Measurements from ENCODE around the gene PDIA6.

Gene PDIA6, protein sequence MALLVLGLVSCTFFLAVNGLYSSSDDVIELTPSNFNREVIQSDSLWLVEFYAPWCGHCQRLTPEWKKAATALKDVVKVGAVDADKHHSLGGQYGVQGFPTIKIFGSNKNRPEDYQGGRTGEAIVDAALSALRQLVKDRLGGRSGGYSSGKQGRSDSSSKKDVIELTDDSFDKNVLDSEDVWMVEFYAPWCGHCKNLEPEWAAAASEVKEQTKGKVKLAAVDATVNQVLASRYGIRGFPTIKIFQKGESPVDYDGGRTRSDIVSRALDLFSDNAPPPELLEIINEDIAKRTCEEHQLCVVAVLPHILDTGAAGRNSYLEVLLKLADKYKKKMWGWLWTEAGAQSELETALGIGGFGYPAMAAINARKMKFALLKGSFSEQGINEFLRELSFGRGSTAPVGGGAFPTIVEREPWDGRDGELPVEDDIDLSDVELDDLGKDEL

DNA sequence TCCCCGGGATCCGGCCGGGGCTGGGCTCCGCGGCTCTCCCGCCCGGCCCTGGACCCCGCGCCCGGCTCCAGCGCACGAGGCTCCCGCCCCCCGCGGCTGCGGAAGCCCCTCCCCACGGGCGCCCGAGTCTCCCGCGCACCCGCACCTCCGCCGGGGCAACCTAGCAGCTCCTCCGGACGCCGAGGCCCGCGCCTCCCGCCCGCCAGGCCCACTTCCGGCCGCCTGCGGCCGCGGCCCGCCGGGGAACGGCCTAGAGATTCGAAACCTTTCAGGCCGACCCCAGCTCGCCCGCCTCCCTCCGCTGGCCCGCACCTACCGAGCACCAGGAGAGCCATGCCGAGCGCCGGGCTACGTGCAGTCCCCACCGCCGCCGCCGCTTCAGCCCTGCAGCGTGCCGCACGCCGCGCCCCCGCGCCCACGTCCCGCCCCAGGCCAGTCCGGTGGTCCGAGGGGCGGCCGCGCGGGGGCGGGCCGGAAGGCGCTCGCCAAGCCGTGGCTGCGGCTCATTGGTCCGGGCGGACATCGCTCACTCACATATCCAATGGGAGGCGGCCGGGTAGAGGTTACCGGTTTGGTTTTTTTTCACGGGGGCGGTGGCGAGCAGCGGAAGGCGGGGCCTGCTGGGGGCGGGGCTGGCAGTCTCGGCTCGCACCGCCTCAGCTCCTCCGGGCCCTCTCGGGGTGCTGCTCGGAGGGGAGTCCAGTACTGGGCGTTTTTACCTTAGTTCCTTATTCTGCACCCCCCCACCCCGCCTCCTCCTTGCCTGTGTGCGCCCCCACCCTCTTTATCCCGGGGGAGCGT, at the start of gene PDIA6:
Gene PDIA6, minus strand, starts transcription at position 424 of the 801 bp plus-strand sequence. Its CDS starts 89 bp downstream, at position 335.
- H3K9me3 ChIP-seq (ENCODE audit: control insufficient read depth, low read length): no peaks in the 10 kb centered on the region
- H3K9ac ChIP-seq (ENCODE audit: low read length): peak within 1 kb of the TSS; percentile 89
- H3K36me3 ChIP-seq (ENCODE audit: control insufficient read depth, insufficient read depth, low read length, severe bottlenecking): no peaks in the 10 kb centered on the region

DNA sequence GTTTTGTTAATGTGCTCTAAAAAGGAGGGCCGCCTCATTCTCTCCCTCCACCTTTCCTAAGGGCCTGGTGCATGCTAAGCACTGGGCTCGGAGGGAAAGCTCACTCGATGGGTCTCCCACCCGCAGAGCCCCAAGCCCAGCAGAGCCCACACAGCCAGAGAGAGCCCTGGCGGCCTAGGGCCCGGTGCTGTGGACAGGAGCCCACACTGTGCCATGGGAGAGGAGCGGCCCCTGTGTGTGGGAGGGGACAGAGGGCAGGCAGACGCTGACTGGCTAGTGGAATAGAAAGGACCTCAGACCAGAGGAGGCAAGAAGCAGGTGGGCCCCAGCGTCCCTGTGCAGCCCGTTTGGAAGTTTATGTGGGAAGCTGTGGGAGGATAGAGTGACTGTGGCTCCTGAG, 49.7 kb upstream of the PDIA6 start:
- DNase-seq (ENCODE audit: low read depth): no peak
- Histone ChIP-seq H3K36me3 (ENCODE audit: control insufficient read depth, insufficient read depth, low read length, severe bottlenecking) (no peaks in the 10 kb centered on the region), H3K9me3 (ENCODE audit: control insufficient read depth, low read length) (no peaks in the 10 kb centered on the region), H3K4me3 (ENCODE audit: low read length) (no peak overlapping the region), H3K9ac (ENCODE audit: low read length) (no peak overlapping the region), H3K27me3 (replicated peaks; ENCODE audit: control insufficient read depth, insufficient read depth, low read length) (peaks cover 63% of the 10 kb centered on the region), H3K4me1 (ENCODE audit: control insufficient read depth, insufficient read depth, low read length) (no peaks in the 10 kb centered on the region)

More for the DNA sequence above, at the start of gene PDIA6:
- Histone ChIP-seq H3K4me3 (ENCODE audit: low read length) (peak within 1 kb of the TSS; percentile 89), H3K27me3 (replicated peaks; ENCODE audit: control insufficient read depth, insufficient read depth, low read length) (peaks cover 2% of the 10 kb centered on the region), H3K4me1 (ENCODE audit: control insufficient read depth, insufficient read depth, low read length) (peaks cover 28% of the 10 kb centered on the region)
- peak; percentile 99 for DNase-seq (ENCODE audit: low read depth)

DNA sequence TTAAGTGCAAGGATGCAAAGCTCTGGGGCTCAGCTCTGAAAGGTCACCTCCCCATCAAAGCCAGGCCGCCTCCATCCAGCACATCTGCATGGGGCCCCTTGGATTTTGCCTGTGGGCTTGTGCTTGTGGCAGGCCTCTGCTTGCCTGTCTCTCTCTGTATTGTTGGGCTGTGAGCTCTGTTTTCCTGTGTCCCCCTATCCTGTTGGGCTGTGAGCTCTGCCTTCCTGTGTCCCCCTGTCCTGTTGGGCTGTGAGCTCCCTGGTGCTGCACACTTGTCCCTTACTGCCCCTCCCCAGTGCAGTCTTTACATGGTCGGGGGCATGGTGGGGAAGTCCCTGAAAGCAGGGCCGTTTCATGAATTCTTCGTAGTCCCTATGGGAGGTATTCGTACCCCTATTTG, 49.2 kb upstream of the PDIA6 start:
- Histone ChIP-seq H3K4me1 (ENCODE audit: control insufficient read depth, insufficient read depth, low read length) (no peaks in the 10 kb centered on the region), H3K9me3 (ENCODE audit: control insufficient read depth, low read length) (no peaks in the 10 kb centered on the region), H3K36me3 (ENCODE audit: control insufficient read depth, insufficient read depth, low read length, severe bottlenecking) (no peaks in the 10 kb centered on the region), H3K9ac (ENCODE audit: low read length) (no peak overlapping the region), H3K4me3 (ENCODE audit: low read length) (no peak overlapping the region), H3K27me3 (replicated peaks; ENCODE audit: control insufficient read depth, insufficient read depth, low read length) (peaks cover 60% of the 10 kb centered on the region)
- DNase-seq (ENCODE audit: low read depth): no peak

DNA sequence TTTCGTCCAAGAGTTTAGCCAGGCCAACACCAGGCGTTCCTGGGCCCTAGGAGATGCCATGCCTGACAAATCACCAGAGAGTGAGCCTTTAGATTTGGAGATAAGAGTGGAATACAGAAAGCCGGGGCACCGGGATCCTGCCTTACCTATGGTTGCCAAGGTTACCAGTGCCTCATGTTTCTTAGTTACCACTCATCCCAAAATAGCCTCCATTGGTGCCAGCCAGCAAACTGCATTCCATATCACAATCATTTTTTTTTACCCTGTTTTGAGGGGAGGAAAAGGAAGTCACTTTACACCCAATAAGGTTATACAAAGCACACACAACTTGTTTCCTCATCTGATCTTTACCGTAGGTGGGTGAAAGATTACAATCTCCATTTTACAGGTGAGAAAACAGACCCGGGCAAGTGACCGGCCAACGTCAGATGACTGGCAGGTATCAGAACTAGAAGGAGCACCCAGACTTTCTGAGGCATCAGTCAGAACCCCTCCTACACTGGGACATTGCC, 48.3 kb upstream of the PDIA6 start:
- Histone ChIP-seq H3K4me3 (ENCODE audit: low read length) (no peak overlapping the region), H3K9ac (ENCODE audit: low read length) (no peak overlapping the region), H3K27me3 (replicated peaks; ENCODE audit: control insufficient read depth, insufficient read depth, low read length) (peaks cover 52% of the 10 kb centered on the region), H3K4me1 (ENCODE audit: control insufficient read depth, insufficient read depth, low read length) (no peaks in the 10 kb centered on the region), H3K9me3 (ENCODE audit: control insufficient read depth, low read length) (no peaks in the 10 kb centered on the region), H3K36me3 (ENCODE audit: control insufficient read depth, insufficient read depth, low read length, severe bottlenecking) (no peaks in the 10 kb centered on the region)
- DNase-seq (ENCODE audit: low read depth): no peak

DNA sequence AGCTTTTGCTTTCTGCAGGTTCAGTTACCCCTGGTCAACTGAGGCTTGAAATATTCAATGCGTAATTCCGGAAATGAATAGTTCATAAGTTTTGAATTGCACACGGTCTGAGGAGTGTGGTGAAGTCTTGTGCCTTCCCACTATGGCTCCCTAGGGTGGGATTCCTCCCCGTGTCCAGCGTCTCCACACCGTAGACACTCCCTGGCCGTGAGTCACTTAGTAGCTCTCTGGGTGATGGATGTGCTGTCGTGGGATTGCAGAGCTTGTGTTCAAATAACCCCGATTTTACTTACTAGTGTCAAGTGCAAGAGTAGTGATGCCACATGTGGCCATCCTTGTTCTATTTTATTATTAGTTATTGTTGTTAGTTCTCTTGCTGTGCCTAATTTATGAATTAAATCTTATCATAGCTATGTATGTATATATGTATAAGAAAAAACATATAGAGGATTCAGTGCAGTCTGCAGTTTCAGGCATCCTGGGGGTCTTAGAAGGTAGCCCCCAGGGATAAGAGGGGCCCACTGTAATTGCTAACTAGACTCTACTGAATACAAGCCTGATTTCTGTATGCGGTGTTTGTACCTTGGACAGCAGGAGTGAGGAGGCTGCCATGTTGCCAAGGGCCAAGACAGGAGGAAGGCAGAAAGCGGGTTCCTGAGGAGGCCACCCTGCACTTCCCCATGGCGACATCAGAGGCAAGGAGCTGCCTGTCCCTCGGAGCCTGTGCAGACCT, 47.7 kb upstream of the PDIA6 start:
- no peaks in the 10 kb centered on the region for H3K36me3 ChIP-seq (ENCODE audit: control insufficient read depth, insufficient read depth, low read length, severe bottlenecking)
- no peak overlapping the region for H3K9ac ChIP-seq (ENCODE audit: low read length)
- DNase-seq (ENCODE audit: low read depth): no peak
- H3K27me3 ChIP-seq (replicated peaks; ENCODE audit: control insufficient read depth, insufficient read depth, low read length): peaks cover 46% of the 10 kb centered on the region
- no peaks in the 10 kb centered on the region for H3K9me3 ChIP-seq (ENCODE audit: control insufficient read depth, low read length)
- H3K4me3 ChIP-seq (ENCODE audit: low read length): no peak overlapping the region
- no peaks in the 10 kb centered on the region for H3K4me1 ChIP-seq (ENCODE audit: control insufficient read depth, insufficient read depth, low read length)

DNA sequence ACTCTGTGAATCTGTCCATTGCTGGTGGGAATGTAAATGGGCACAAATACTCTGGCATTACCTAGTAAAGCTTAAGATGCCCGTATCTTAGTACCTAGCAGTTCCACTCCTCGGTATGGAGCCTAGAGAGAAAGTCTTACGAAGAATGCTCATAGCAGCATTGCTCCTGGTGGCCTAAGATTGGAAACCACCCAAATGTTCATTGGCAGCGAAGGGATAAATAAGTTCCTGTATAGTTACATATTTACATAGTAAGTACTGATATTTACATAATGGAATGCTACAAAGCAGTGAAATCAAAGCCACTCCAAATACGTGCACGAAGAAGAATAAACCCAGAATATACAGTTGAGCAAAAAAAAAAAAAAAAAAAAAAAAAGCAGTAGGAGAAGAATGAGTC, 46.7 kb upstream of the PDIA6 start:
- Histone ChIP-seq H3K36me3 (ENCODE audit: control insufficient read depth, insufficient read depth, low read length, severe bottlenecking) (no peaks in the 10 kb centered on the region), H3K27me3 (replicated peaks; ENCODE audit: control insufficient read depth, insufficient read depth, low read length) (peaks cover 51% of the 10 kb centered on the region), H3K9ac (ENCODE audit: low read length) (no peak overlapping the region), H3K4me1 (ENCODE audit: control insufficient read depth, insufficient read depth, low read length) (no peaks in the 10 kb centered on the region), H3K9me3 (ENCODE audit: control insufficient read depth, low read length) (no peaks in the 10 kb centered on the region), H3K4me3 (ENCODE audit: low read length) (no peak overlapping the region)
- no peak for DNase-seq (ENCODE audit: low read depth)

DNA sequence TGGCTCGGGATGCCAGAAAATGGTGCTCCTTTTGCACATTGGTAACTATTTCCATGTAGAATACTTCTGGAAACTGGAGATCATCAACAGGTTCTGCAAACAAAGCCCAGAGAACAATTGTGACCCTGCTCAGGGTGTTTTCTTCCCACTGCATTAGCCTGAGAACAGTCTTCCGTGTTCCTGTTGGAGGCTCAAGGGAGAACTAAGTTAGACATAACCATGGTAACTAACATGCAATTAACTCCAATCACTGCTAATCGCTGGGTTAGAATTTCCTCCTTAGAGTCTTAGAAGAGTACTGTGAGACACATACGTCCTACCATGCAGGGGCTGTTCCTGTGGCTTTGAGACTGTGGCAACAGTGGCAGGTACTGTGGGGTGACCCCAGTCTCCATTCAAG, 36.0 kb upstream of the PDIA6 start:
- Histone ChIP-seq H3K9ac (ENCODE audit: low read length) (no peak overlapping the region), H3K27me3 (replicated peaks; ENCODE audit: control insufficient read depth, insufficient read depth, low read length) (peaks cover 32% of the 10 kb centered on the region), H3K9me3 (ENCODE audit: control insufficient read depth, low read length) (peaks cover 9% of the 10 kb centered on the region), H3K4me1 (ENCODE audit: control insufficient read depth, insufficient read depth, low read length) (no peaks in the 10 kb centered on the region), H3K36me3 (ENCODE audit: control insufficient read depth, insufficient read depth, low read length, severe bottlenecking) (no peaks in the 10 kb centered on the region), H3K4me3 (ENCODE audit: low read length) (no peak overlapping the region)
- no peak for DNase-seq (ENCODE audit: low read depth)

DNA sequence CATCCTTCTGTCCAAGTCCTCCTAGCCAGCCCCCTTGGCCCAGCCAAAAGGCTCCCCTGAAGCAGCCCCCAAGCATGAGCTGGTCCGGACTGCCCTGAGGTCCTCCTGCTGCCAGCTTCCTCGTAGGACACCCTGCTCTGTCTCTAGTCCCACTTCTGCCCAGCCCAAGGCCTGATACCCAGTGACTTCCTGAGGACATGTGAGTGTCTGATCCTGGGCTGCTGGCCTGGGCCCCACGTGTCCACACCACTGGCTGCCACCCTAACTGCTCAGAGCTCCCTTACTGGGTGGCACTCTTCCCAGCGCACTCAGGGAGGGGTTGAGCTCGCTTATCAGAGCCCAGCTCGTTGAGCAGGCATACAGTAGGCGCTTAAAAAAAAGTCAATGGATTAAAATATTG, 34.4 kb upstream of the PDIA6 start:
- no peak overlapping the region for H3K4me3 ChIP-seq (ENCODE audit: low read length)
- H3K36me3 ChIP-seq (ENCODE audit: control insufficient read depth, insufficient read depth, low read length, severe bottlenecking): no peaks in the 10 kb centered on the region
- peaks cover 20% of the 10 kb centered on the region for H3K27me3 ChIP-seq (replicated peaks; ENCODE audit: control insufficient read depth, insufficient read depth, low read length)
- no peak for DNase-seq (ENCODE audit: low read depth)
- peaks cover 14% of the 10 kb centered on the region for H3K9me3 ChIP-seq (ENCODE audit: control insufficient read depth, low read length)
- no peak overlapping the region for H3K9ac ChIP-seq (ENCODE audit: low read length)
- H3K4me1 ChIP-seq (ENCODE audit: control insufficient read depth, insufficient read depth, low read length): no peaks in the 10 kb centered on the region

DNA sequence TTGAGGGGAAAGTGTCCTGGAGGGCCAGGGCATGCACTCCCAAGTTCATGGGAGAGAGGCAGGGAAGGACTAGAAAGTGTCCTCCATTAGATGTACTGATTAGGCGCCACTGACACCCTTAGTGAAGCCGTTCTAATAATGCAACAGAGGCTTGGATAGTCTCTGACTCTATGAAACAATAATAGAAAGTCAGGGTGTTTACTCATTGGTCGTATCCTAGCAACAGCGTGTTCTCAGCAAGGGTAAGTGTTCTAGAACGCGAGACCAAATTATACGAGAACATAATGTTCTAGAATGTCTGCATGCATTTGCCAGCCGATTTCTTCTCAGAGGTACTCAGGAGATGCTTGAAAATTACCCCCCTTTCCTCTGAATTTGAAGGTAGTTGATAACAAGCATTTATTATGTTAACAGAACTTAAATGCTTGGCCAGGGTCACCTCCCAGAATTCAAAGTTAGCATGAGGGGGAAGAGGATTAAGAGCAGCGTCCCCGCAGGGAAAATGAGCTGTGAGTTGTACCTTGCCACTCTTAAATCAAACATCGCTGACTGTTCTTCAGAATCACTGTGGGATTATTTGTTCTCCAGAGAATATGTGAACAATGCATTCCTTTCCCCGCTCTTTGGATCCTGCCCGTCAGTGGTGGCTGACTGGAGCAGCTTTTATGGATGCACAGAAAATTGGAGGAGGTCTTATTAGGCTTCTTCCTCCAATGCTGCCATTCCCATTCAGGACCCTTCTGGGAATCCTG, 33.7 kb upstream of the PDIA6 start:
- DNase-seq (ENCODE audit: low read depth): no peak
- Histone ChIP-seq H3K4me3 (ENCODE audit: low read length) (no peak overlapping the region), H3K36me3 (ENCODE audit: control insufficient read depth, insufficient read depth, low read length, severe bottlenecking) (no peaks in the 10 kb centered on the region), H3K27me3 (replicated peaks; ENCODE audit: control insufficient read depth, insufficient read depth, low read length) (peaks cover 19% of the 10 kb centered on the region), H3K9ac (ENCODE audit: low read length) (no peak overlapping the region), H3K4me1 (ENCODE audit: control insufficient read depth, insufficient read depth, low read length) (no peaks in the 10 kb centered on the region), H3K9me3 (ENCODE audit: control insufficient read depth, low read length) (peaks cover 20% of the 10 kb centered on the region)

DNA sequence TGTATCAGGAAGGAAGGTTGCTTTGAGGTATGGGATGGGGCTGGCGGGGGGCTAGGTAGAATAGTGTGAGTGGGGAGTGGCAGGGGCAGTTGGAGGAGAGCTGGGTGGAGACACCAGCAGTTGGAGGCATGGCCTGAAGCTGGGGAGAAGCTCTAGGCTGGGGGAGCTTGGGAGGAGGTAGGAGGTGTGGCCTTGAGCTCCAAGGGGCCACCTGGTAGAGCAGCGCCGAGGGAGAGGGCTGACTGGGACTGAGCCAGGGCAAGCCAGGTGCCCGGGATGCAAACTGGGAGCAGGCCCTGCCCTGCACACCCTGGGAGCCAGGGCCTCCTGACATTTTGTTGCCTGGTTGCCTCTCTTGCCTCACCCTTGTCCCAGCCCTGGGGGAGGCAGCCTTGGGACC, 33.1 kb upstream of the PDIA6 start:
- no peaks in the 10 kb centered on the region for H3K4me1 ChIP-seq (ENCODE audit: control insufficient read depth, insufficient read depth, low read length)
- H3K27me3 ChIP-seq (replicated peaks; ENCODE audit: control insufficient read depth, insufficient read depth, low read length): peaks cover 24% of the 10 kb centered on the region
- no peak for DNase-seq (ENCODE audit: low read depth)
- H3K9me3 ChIP-seq (ENCODE audit: control insufficient read depth, low read length): peaks cover 27% of the 10 kb centered on the region
- H3K36me3 ChIP-seq (ENCODE audit: control insufficient read depth, insufficient read depth, low read length, severe bottlenecking): no peaks in the 10 kb centered on the region
- H3K4me3 ChIP-seq (ENCODE audit: low read length): no peak overlapping the region
- H3K9ac ChIP-seq (ENCODE audit: low read length): no peak overlapping the region
